ENCODE results near the gene LRPAP1. TPM values are rescaled to one million over a fixed set of nuclear protein-coding genes. Genes with fewer than 3 reads are reported as not detected.

Gene LRPAP1
- polyA plus RNA-seq, 2 of the 4 experiments (the other 2 are of a cell fraction) = 64.3 to 81.1 TPM

GRCh38 chr4:3479358-3480101 is 52.7 kb downstream of the LRPAP1 start:
- FAIRE-seq (no peak), DNase-seq (ENCODE audit: low read depth in 1 of 2, low spot score in 1 of 2) (no peak), ATAC-seq (no peak)
- WGBS (ENCODE audit: missing lambda C conversion rate) = 72% methylated on average over 11 of the region's 25 CpGs
- no peak for TF ChIP-seq MAFK (IDR thresholded peaks at IDR 0.05; ENCODE audit: partially characterized antibody)
- ChIA-PET POLR2A (no interaction called here), CTCF (interaction anchor here (0.6 to 3.8 kb wide), 30 partner anchors 9 to 1413 kb away, joined by 3 to 28 read pairs (median 6); partner anchors contain the start of gene DOK7)
- H3K4me1 ChIP-seq = peaks cover 22% of the 10 kb centered on the region
- no peaks in the 10 kb centered on the region for H3K9me3 ChIP-seq
- H3K4me2 ChIP-seq = no peak overlapping the region
- no peak overlapping the region for H3K4me3 ChIP-seq
- no peak overlapping the region for H3K27ac ChIP-seq

GRCh38 chr4:3478446-3479357 is 53.5 kb downstream of the LRPAP1 start:
- 67% methylated on average over 15 of the region's 35 CpGs for WGBS (ENCODE audit: missing lambda C conversion rate)
- Histone ChIP-seq H3K27ac (no peak overlapping the region), H3K9me3 (no peaks in the 10 kb centered on the region), H3K4me3 (no peak overlapping the region), H3K4me2 (no peak overlapping the region), H3K4me1 (peaks cover 13% of the 10 kb centered on the region; the same call in 2 of the 3 replicates)
- CTCF ChIA-PET = interaction anchor here (1.4 to 3.8 kb wide), 5 partner anchors 18 to 285 kb away, joined by 3 to 28 read pairs (median 14); no protein-coding TSS in a partner anchor
- DNase-seq (ENCODE audit: low read depth in 1 of 2, low spot score in 1 of 2) = no peak
- no peak for TF ChIP-seq CHD2 (IDR thresholded peaks at IDR 0.05; ENCODE audit: low read length, partially characterized antibody)
- POLR2A ChIA-PET = no interaction called here
- FAIRE-seq = no peak
- ATAC-seq = no peak

- FAIRE-seq = no peak
- ChIA-PET CTCF (no interaction called here), POLR2A (no interaction called here)
- ATAC-seq = no peak
- DNase-seq (ENCODE audit: low read depth in 1 of 2, low spot score in 1 of 2) = no peak
- H3K27ac ChIP-seq = no peak overlapping the region
- no peak overlapping the region for H3K4me3 ChIP-seq
- H3K9me3 ChIP-seq = no peaks in the 10 kb centered on the region
- WGBS (ENCODE audit: missing lambda C conversion rate) = 8% methylated on average over 2 of the region's 23 CpGs
- peaks cover 8% of the 10 kb centered on the region; the same call in 2 of the 3 replicates for H3K4me1 ChIP-seq
- TF ChIP-seq ZFP36 (IDR thresholded peaks at IDR 0.05; ENCODE audit: borderline replicate concordance, partially characterized antibody) (no peak), PBX3 (IDR thresholded peaks at IDR 0.05) (no peak), RAD21 (conservative IDR thresholded peaks at IDR 0.05 in 1 of 2, IDR thresholded peaks at IDR 0.05 in 1 of 2) (no peak), SREBF2 (IDR thresholded peaks at IDR 0.05) (no peak), FOSB (CRISPR knock-in tag; IDR thresholded peaks at IDR 0.05) (no peak), HES2 (IDR thresholded peaks at IDR 0.05) (no peak), NFE2L2 (conservative IDR thresholded peaks at IDR 0.05; ENCODE audit: low read length) (no peak)
- H3K4me2 ChIP-seq = no peak overlapping the region
Observed at GRCh38 chr4:3477750-3478430, 54.3 kb downstream of the LRPAP1 start.

- no peak overlapping the region for H3K4me2 ChIP-seq
- no peak overlapping the region for H3K4me3 ChIP-seq
- peaks cover 8% of the 10 kb centered on the region; the same call in 2 of the 3 replicates for H3K4me1 ChIP-seq
- 80% methylated on average over 14 of the region's 27 CpGs for WGBS (ENCODE audit: missing lambda C conversion rate)
- ChIA-PET CTCF (no interaction called here), POLR2A (no interaction called here)
- H3K27ac ChIP-seq = no peak overlapping the region
- FAIRE-seq (no peak), DNase-seq (ENCODE audit: low read depth in 1 of 2, low spot score in 1 of 2) (no peak), ATAC-seq (no peak)
- no peaks in the 10 kb centered on the region for H3K9me3 ChIP-seq
- no peak for TF ChIP-seq HMGXB4 (CRISPR knock-in tag; IDR thresholded peaks at IDR 0.05; ENCODE audit: borderline replicate concordance)
- TF ChIP-seq E2F6 (IDR thresholded peaks at IDR 0.05; ENCODE audit: borderline replicate concordance, low read depth) = no peak
- no peak for TF ChIP-seq HOXA7 (CRISPR knock-in tag; IDR thresholded peaks at IDR 0.05)
- no peak for TF ChIP-seq ZFP36 (IDR thresholded peaks at IDR 0.05; ENCODE audit: borderline replicate concordance, partially characterized antibody)
- no peak for TF ChIP-seq CHD4 (IDR thresholded peaks at IDR 0.05; ENCODE audit: borderline replicate concordance)
- no peak for TF ChIP-seq MAZ (IDR thresholded peaks at IDR 0.05; ENCODE audit: borderline replicate concordance, low read depth, low read length)
- TF ChIP-seq CEBPB (IDR thresholded peaks at IDR 0.05) = no peak
- no peak for TF ChIP-seq MYC (IDR thresholded peaks at IDR 0.05; ENCODE audit: borderline replicate concordance, low read length)
- no peak for TF ChIP-seq EHMT2 (IDR thresholded peaks at IDR 0.05; ENCODE audit: low read depth)
- no peak for TF ChIP-seq FOSL2 (IDR thresholded peaks at IDR 0.05)
- TF ChIP-seq FOSL2 (CRISPR knock-in tag; IDR thresholded peaks at IDR 0.05) = no peak
- TF ChIP-seq GATA3 (IDR thresholded peaks at IDR 0.05; ENCODE audit: borderline replicate concordance) = no peak
- TF ChIP-seq EHF (CRISPR knock-in tag; IDR thresholded peaks at IDR 0.05) = no peak
- TF ChIP-seq CBX2 (IDR thresholded peaks at IDR 0.05; ENCODE audit: borderline replicate concordance, low read depth) = no peak
Observed at GRCh38 chr4:3476936-3477749, 55.1 kb downstream of the LRPAP1 start.
